ENCODE data around the gene EXD1. TPM values are rescaled to one million over a fixed set of nuclear protein-coding genes. Genes with fewer than 3 reads are reported as not detected.

Gene EXD1
- total RNA-seq, 1 donor from 2014 or later, result not detected

- TF ChIP-seq CTCF (IDR thresholded peaks at IDR 0.05), result no peak
- ATAC-seq (ENCODE audit: low read depth) (no peak), DNase-seq (no peak)
- Mint-ChIP-seq H3K9me3 (no peaks in the 10 kb centered on the region), H3K27me3 (peaks cover 9% of the 10 kb centered on the region), H3K27ac (no peak overlapping the region), H3K4me3 (no peak overlapping the region), H3K36me3 (ENCODE audit: low read depth) (no peaks in the 10 kb centered on the region), H3K4me1 (no peaks in the 10 kb centered on the region)
- intact Hi-C loops (cut with micrococcal nuclease), result no loop called here
- ChIA-PET POLR2A (no interaction called here), CTCF (no interaction called here)
Observed at GRCh38 chr15:41133454-41133853, 97.1 kb downstream of the EXD1 start.

Other genes starting within 250 kb of the EXD1 start
- 34.8 and 38.8 TPM in 2 replicates for gene INO80, start 114.5 kb downstream of the EXD1 start, total RNA-seq
- gene CHP1, start 511 bp upstream of the EXD1 start, total RNA-seq, result 47.9 and 58.5 TPM in 2 replicates
- 0.62 and 1.4 TPM in 2 replicates for gene OIP5, start 101.8 kb upstream of the EXD1 start, total RNA-seq
- 13.5 and 14.4 TPM in 2 replicates for gene NUSAP1, start 102.1 kb upstream of the EXD1 start, total RNA-seq
- gene NDUFAF1, start 171.7 kb upstream of the EXD1 start, total RNA-seq, result 17.8 and 19.3 TPM in 2 replicates
- gene RTF1, start 186.3 kb upstream of the EXD1 start, total RNA-seq, result 37.2 and 38.0 TPM in 2 replicates